ENCODE results near the gene CCDC192.

The CCDC192 gene

DNA sequence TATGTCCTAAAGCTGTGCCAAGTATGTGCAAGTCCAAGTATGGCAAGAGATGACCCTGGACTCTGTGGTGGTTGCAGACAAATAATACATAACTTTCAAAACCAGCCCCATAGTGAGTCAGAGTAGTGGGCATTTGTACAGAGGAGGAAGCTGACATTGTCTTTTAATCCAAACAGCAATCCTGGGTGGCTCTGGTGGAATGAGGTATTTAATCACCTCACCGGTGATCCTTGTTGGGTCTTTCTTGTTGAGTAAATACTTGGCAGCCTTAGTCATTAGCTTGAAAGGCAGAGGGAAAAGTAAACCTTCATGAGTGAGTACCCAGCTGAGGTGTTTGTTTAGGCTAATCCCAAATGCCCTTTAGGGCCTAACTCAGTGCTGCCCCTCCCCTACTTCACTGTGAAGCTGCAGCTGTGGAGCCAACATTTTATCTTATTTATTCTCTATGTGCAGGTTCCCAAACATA lies 231.6 kb downstream of the CCDC192 start:
- no peak overlapping the region for H3K4me3 ChIP-seq (ENCODE audit: low read depth, low read length)
- POLR2A ChIA-PET, result interaction anchor here (1.0 to 1.5 kb wide), 3 partner anchors 9 to 148 kb away, joined by 3 to 4 read pairs (median 3); no protein-coding TSS in a partner anchor
- no peaks in the 10 kb centered on the region for H3K9me3 ChIP-seq (ENCODE audit: control insufficient read depth, insufficient read depth, low read depth, low read length)
- CTCF ChIA-PET, result interaction anchor here (0.6 to 2.1 kb wide), 6 partner anchors 15 to 365 kb away, joined by 3 to 5 read pairs (median 4); no protein-coding TSS in a partner anchor
- peaks cover 15% of the 10 kb centered on the region for H3K4me1 ChIP-seq (ENCODE audit: control insufficient read depth, insufficient read depth, low read length)
- H3K36me3 ChIP-seq (ENCODE audit: control insufficient read depth in 2 of 2, insufficient read depth in 1 of 2, low read length in 2 of 2), result no peaks in the 10 kb centered on the region
- H3K27ac ChIP-seq (ENCODE audit: extremely low read depth, low read depth, low read length), result 0 out of 2 replicates have a peak overlapping the region, but pooled peaks have one; percentile 40
- 0 out of 2 replicates have a peak, but pooled peaks have one; percentile 39 for TF ChIP-seq ZFP69B (tag by site-specific recombination; IDR thresholded peaks at IDR 0.05)
- TF ChIP-seq ZSCAN23 (tag by site-specific recombination; IDR thresholded peaks at IDR 0.05), result peak; percentile 65; the same call in 1 of the 2 replicates
- no peak for TF ChIP-seq ZNF404 (tag by site-specific recombination; IDR thresholded peaks at IDR 0.05)
- TF ChIP-seq, protein P1, sequence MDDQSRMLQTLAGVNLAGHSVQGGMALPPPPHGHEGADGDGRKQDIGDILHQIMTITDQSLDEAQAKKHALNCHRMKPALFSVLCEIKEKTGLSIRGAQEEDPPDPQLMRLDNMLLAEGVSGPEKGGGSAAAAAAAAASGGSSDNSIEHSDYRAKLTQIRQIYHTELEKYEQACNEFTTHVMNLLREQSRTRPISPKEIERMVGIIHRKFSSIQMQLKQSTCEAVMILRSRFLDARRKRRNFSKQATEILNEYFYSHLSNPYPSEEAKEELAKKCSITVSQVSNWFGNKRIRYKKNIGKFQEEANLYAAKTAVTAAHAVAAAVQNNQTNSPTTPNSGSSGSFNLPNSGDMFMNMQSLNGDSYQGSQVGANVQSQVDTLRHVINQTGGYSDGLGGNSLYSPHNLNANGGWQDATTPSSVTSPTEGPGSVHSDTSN (CRISPR knock-in tag; IDR thresholded peaks at IDR 0.05), result no peak
- TF ChIP-seq ZNF324 (tag by site-specific recombination; IDR thresholded peaks at IDR 0.05), result no peak
- peak; percentile 92 for TF ChIP-seq KLF17 (tag by site-specific recombination; IDR thresholded peaks at IDR 0.05)
- TF ChIP-seq ZNF311 (tag by site-specific recombination; IDR thresholded peaks at IDR 0.05; ENCODE audit: borderline replicate concordance), result no peak
- 0 out of 2 replicates have a peak, but pooled peaks have one; percentile 51 for TF ChIP-seq TCF7L2 (IDR thresholded peaks at IDR 0.05; ENCODE audit: borderline replicate concordance, low read depth, low read length)
- TF ChIP-seq, protein P2, sequence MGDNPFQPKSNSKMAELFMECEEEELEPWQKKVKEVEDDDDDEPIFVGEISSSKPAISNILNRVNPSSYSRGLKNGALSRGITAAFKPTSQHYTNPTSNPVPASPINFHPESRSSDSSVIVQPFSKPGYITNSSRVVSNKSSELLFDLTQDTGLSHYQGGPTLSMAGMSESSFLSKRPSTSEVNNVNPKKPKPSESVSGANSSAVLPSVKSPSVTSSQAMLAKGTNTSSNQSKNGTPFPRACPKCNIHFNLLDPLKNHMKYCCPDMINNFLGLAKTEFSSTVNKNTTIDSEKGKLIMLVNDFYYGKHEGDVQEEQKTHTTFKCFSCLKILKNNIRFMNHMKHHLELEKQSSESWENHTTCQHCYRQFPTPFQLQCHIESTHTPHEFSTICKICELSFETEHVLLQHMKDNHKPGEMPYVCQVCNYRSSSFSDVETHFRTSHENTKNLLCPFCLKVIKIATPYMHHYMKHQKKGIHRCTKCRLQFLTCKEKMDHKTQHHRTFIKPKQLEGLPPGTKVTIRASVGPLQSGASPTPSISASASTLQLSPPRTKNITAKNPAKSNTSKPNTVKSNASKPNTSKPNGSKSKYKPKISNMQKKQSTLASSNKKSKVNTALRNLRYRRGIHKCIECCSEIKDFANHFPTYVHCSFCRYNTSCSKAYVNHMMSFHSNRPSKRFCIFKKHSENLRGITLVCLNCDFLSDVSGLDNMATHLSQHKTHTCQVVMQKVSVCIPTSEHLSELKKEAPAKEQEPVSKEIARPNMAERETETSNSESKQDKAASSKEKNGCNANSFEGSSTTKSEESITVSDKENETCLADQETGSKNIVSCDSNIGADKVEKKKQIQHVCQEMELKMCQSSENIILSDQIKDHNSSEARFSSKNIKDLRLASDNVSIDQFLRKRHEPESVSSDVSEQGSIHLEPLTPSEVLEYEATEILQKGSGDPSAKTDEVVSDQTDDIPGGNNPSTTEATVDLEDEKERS (tag by site-specific recombination; IDR thresholded peaks at IDR 0.05), result no peak
- TF ChIP-seq EGR2 (tag by site-specific recombination; IDR thresholded peaks at IDR 0.05; ENCODE audit: low read depth), result no peak
- no peak for TF ChIP-seq ZNF138 (tag by site-specific recombination; IDR thresholded peaks at IDR 0.05; ENCODE audit: borderline replicate concordance)
- TF ChIP-seq KLF10 (tag by site-specific recombination; IDR thresholded peaks at IDR 0.05), result 0 out of 2 replicates have a peak, but pooled peaks have one; percentile 54
- TF ChIP-seq ZIC2 (tag by site-specific recombination; IDR thresholded peaks at IDR 0.05), result peak; percentile 88
- TF ChIP-seq ZNF549 (tag by site-specific recombination; IDR thresholded peaks at IDR 0.05), result peak; percentile 2; the same call in 1 of the 2 replicates
- TF ChIP-seq ZNF266 (tag by site-specific recombination; IDR thresholded peaks at IDR 0.05; ENCODE audit: low read depth), result no peak
- TF ChIP-seq ZNF423 (tag by site-specific recombination; IDR thresholded peaks at IDR 0.05), result peak; percentile 40; the same call in 1 of the 2 replicates
- no peak; the same call in none of the 2 replicates for TF ChIP-seq ZNF561 (tag by site-specific recombination; IDR thresholded peaks at IDR 0.05; ENCODE audit: borderline replicate concordance)
- 0 out of 2 replicates have a peak, but pooled peaks have one; percentile 73 for TF ChIP-seq OVOL3 (tag by site-specific recombination; IDR thresholded peaks at IDR 0.05)
- TF ChIP-seq, protein P3, sequence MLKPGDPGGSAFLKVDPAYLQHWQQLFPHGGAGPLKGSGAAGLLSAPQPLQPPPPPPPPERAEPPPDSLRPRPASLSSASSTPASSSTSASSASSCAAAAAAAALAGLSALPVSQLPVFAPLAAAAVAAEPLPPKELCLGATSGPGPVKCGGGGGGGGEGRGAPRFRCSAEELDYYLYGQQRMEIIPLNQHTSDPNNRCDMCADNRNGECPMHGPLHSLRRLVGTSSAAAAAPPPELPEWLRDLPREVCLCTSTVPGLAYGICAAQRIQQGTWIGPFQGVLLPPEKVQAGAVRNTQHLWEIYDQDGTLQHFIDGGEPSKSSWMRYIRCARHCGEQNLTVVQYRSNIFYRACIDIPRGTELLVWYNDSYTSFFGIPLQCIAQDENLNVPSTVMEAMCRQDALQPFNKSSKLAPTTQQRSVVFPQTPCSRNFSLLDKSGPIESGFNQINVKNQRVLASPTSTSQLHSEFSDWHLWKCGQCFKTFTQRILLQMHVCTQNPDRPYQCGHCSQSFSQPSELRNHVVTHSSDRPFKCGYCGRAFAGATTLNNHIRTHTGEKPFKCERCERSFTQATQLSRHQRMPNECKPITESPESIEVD (tag by site-specific recombination; IDR thresholded peaks at IDR 0.05), result peak; percentile 92
- TF ChIP-seq, protein P4, sequence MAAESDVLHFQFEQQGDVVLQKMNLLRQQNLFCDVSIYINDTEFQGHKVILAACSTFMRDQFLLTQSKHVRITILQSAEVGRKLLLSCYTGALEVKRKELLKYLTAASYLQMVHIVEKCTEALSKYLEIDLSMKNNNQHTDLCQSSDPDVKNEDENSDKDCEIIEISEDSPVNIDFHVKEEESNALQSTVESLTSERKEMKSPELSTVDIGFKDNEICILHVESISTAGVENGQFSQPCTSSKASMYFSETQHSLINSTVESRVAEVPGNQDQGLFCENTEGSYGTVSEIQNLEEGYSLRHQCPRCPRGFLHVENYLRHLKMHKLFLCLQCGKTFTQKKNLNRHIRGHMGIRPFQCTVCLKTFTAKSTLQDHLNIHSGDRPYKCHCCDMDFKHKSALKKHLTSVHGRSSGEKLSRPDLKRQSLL (tag by site-specific recombination; IDR thresholded peaks at IDR 0.05), result no peak
- TF ChIP-seq, protein P5, sequence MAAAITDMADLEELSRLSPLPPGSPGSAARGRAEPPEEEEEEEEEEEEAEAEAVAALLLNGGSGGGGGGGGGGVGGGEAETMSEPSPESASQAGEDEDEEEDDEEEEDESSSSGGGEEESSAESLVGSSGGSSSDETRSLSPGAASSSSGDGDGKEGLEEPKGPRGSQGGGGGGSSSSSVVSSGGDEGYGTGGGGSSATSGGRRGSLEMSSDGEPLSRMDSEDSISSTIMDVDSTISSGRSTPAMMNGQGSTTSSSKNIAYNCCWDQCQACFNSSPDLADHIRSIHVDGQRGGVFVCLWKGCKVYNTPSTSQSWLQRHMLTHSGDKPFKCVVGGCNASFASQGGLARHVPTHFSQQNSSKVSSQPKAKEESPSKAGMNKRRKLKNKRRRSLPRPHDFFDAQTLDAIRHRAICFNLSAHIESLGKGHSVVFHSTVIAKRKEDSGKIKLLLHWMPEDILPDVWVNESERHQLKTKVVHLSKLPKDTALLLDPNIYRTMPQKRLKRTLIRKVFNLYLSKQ (tag by site-specific recombination; IDR thresholded peaks at IDR 0.05; ENCODE audit: borderline replicate concordance), result no peak
- peak; percentile 91 for TF ChIP-seq SP7 (tag by site-specific recombination; IDR thresholded peaks at IDR 0.05)
- peak; percentile 67 for TF ChIP-seq KLF1 (tag by site-specific recombination; IDR thresholded peaks at IDR 0.05)
- TF ChIP-seq, protein P6, sequence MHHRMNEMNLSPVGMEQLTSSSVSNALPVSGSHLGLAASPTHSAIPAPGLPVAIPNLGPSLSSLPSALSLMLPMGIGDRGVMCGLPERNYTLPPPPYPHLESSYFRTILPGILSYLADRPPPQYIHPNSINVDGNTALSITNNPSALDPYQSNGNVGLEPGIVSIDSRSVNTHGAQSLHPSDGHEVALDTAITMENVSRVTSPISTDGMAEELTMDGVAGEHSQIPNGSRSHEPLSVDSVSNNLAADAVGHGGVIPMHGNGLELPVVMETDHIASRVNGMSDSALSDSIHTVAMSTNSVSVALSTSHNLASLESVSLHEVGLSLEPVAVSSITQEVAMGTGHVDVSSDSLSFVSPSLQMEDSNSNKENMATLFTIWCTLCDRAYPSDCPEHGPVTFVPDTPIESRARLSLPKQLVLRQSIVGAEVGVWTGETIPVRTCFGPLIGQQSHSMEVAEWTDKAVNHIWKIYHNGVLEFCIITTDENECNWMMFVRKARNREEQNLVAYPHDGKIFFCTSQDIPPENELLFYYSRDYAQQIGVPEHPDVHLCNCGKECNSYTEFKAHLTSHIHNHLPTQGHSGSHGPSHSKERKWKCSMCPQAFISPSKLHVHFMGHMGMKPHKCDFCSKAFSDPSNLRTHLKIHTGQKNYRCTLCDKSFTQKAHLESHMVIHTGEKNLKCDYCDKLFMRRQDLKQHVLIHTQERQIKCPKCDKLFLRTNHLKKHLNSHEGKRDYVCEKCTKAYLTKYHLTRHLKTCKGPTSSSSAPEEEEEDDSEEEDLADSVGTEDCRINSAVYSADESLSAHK (tag by site-specific recombination; IDR thresholded peaks at IDR 0.05), result peak; percentile 83
- peak; percentile 58; the same call in 1 of the 2 replicates for TF ChIP-seq KLF9 (tag by site-specific recombination; IDR thresholded peaks at IDR 0.05; ENCODE audit: low read depth)
